GM19328 (cell line): ENCODE measurements around the gene VSIG10L2.

ENCODE experiments used
- ATAC-seq: cut with Tn5 transposase; IDR thresholded peaks from one replicate; pipeline ENCODE4 v1.9.1; 2021; ENCODE audit warnings: mild to moderate bottlenecking, moderate library complexity; ENCODE audit not compliant: unreplicated experiment

Gene VSIG10L2

DNA sequence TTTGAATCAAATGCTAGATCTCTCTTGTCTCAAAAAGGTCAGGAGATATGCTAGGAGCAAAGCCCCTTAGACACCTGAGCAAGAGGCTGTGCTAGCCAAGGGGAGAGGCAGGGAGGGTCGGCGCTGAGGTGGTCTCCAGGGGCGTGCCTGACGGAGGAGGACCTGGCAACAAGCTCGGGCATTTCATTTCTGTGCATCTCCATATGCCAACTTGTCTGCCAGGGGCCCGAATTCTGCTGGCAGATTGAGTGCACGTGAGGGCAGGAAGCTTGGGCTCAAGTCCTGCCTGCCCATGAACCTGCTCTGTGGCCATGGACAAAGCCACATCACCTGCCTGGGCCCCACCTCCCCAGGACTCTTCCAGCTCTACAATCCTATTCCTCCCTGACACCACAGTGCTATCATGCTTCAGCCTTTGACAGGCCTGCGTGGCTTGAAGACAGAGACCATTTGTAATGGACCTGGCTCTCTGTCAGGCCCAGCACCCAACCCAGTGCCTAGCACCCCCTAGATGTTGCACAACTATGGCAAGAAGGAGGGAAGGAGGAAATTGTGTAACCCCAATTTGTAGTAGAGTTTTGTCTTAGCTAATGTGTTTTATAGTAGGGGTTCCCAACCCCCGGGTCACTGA, 16.3 kb upstream of the VSIG10L2 start:
- ATAC-seq: no peak

DNA sequence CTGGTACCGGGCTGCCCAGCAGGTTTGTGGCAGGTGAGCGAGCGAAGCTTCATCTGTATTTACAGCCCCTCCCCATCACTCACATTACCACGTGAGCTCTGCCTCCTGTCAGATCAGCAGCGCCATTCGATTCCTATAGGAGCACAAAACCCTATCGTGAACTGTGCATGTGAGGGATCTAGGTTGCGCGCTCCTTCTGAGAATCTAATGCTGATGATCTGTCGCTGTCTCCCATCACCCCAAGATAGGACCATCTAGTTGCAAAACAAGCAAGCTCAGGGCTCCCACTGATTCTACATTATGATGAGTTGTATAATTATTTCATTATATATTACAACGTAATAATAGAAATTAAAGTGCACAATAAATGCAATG, 15.8 kb upstream of the VSIG10L2 start:
- ATAC-seq: no peak

DNA sequence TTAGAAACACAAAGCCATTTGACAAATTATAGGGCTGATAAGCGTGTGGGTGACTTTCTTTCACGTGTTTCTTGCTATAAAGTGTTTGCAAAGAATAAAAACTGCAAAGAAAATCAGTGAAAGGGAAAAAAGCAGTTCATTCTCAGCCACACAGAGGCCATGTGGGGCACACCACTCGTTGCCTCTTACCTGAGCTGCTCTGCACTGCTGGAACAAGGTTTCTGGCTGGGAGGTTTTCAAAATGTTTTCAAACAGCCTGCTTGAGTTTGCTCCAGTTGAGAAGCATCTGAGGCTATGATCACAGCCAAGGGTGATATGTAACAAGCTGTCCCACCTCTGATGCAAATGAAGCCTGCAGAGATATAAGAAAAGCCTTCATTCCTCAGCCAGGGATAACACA, 14.7 kb upstream of the VSIG10L2 start:
- ATAC-seq: no peak

DNA sequence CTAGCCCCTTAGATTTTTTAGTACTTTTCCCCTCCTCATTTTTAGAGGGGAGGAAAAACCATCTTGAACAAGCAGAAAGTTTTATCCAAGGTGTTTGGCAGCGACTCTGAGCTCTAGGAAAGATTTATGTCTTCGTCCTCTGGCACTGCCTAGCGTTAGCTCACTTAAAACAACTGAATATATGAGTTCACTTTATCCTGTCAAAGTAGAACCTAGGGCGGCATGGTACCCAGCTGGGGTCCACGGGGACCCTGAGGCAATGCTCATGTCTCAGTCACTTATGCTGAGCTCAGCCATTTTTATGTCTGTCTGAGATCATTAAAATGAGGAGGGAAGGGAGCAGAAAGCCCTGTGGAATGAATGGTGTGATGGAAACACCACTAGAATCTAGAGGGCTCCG, 14.2 kb upstream of the VSIG10L2 start:
- ATAC-seq: no peak

DNA sequence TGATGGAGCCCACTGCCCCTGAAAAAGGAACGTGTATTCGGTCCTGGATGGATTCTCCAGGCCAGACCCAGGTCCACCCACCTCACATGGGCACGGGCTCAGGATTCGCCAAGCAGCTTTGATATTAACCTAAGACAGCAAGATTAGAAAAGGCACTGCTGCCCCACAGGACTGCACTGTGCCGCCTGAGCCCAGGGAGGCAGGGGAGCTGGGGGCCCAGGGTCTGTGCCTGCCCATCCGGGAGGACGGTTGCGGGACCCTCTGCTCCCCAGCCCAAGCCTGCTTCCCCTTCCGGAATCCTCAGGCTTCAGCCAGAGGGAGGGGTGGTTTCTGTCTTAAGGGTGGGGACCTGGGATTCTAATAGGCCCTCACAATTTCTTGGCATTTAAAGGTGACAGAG, 13.5 kb upstream of the VSIG10L2 start:
- no peak for ATAC-seq

DNA sequence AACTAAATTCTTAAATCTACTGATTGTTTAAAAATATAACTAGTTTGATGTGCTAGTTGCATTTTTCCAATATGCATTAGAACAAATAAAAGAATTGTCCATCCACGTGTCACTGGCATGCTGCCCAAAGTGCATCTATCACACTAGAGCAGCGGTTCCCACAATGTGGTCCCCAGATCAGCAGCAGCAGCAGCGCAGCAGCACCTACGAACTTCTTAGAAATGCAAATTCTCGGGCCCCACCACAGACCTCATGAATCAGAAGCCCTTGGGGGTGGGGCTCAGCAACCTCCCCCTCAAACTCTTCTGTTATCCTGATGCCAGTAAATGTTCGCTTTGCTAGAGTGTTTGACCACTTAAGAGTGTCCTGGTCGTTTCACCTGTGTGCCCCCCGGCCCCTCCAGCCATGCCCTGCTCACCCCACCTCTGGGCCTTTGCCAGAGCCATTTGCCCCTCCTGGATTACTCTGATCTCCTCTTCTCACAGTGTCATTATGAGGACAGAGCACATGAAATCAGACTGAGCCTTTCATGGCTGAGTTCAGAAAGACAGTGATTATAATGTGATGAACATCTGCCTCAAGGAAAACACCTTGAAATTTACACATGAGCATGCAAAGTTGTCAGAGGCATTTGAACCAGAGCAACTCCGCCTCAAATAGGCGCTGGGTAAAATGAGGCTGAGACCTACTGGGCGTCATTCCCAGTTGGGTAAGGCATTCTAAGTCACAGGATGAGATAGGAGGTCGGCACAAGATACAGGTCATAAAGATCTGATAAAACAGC, 12.6 kb upstream of the VSIG10L2 start:
- ATAC-seq: no peak

DNA sequence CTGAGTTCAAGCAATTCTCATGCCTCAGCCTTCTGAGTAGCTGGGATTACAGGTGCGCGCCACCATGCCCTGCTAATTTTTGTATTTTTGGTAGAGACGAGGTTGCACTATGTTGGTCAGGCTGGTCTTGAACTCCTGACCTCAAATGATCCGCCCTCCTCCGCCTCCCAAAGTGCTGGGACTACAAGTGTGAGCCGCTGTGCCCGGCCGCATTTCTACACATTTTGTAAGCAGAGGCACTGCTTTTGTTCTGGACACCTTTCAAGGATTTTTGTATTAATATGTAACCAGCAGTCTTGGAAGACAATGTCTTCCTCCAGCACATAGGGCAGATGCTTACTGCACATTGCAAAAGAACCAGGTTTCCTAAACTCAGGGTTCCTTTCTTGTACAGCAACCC, 11.4 kb upstream of the VSIG10L2 start:
- no peak for ATAC-seq

DNA sequence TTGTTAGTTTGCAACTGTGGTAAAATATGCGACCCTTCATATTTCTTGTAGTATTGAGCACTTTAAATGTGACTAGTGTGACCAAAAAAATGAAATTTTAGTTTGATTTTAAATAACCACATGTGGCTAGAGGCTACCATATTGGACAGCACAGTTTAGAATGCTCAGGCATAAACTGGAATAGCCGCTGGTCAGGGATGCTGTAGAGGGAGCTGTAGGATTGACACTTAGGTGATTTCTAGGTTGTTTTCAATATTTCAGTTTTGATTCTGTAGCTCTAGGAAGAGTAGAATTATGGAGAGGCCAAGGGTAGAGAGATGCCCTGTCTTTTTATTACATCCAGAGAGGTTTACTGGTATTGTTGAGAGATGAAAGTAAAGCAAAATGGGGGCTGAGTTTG, 10.8 kb upstream of the VSIG10L2 start:
- ATAC-seq: no peak

DNA sequence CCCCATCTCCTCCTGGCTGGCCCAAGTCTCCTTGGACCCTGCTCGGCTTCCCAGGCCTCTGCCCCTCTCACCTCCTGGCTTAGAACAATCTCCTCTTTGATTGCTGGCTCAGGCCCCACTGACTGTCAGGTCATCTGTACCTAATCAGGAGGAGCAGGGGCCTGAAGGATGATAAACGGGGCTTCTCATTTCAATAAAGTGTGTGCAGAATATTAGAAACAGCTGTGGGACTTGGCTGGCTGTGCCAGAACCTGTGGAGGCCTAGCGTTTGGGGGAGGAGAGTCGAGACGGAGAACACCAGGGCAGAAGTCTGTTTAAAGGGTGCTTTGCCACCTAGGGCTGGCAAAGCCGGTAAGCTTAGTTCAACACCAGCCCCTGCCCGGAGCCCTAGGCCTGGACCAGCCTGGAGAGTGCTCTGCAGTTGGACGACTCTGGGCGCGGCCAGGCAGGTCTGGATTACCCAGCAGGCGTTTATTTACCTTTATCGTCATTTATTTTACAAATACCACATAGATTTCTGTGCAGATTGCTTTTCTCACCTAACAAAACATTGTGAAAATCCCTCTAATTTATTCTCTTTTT, 10.1 kb upstream of the VSIG10L2 start:
- no peak for ATAC-seq

DNA sequence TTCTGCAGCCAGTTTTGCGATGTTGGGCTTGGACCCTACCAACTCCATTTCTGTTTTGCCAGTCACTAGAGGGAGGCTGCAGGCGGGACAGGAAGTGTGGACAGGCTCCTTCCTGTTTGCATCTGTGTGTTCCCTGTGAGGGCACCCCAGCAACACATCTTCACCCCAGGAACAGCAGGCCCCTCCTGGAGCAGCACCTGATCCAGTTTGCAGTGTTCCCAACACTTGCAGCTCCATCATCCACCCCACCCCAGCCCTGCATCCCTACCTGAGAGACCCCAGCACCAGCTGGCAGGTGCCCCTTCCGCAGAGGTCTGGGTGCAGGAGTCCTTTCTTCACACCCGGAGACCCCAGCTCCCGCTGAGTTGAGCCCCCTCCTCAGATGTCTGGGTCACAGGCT, 7.4 kb upstream of the VSIG10L2 start:
- no peak for ATAC-seq

DNA sequence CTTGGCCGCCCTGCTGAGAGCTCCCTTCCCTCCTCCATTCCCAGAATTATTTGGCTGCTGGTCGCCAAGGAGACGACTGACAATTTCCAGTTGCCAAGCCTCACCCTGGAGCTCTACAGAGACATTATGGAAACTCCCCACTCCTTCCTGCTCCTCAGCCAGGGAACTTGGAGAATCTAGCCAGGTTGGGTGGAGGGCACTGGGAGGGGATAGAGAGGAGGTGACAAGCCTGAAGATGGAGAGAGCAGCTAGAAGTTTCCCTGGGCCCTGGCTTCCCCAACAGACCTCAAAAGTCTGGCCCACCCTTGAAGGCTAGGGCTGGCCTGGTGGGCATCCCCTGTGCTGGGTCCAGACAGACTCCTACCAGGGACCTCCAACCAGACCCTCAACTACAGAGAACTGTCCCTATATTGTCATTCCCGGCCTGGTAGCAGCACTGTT, 6.7 kb upstream of the VSIG10L2 start:
- no peak for ATAC-seq

DNA sequence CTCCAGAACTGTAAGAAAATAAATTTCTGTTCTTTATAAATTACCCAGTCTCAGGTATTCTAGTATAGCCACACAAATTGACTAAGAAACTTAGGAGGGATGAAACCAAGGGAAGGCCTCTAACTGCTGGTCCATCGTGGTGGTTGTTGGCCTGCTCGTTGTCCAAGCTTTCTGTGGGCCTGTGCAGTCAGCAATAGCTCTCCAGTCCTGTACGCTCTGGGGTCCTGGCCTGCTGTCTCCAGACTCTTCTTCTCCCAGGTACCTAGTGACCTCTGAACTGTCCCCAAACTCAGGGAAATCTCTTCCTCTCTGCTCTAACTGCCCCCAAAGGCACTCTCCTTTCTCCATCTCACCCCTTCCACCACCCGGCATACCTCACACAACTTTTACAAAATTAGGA, 5.7 kb upstream of the VSIG10L2 start:
- ATAC-seq: no peak

DNA sequence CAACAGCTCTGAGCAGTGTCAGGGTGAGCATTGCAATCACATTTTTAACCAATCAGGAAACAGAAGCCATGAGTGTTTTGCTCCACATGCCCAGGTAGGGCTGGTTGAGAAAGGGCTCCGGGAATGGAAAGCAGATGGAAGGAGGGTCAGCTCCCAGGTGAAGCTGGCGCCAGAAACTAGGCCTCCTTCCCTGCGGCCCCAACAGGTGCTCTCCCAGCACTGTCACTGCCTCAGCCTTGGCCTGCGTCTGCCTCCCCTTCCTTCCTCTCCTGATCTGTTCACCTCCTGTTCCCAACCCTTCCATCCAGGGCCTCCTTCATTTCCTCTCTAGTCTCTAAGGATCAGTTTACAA, 4.6 kb upstream of the VSIG10L2 start:
- no peak for ATAC-seq

DNA sequence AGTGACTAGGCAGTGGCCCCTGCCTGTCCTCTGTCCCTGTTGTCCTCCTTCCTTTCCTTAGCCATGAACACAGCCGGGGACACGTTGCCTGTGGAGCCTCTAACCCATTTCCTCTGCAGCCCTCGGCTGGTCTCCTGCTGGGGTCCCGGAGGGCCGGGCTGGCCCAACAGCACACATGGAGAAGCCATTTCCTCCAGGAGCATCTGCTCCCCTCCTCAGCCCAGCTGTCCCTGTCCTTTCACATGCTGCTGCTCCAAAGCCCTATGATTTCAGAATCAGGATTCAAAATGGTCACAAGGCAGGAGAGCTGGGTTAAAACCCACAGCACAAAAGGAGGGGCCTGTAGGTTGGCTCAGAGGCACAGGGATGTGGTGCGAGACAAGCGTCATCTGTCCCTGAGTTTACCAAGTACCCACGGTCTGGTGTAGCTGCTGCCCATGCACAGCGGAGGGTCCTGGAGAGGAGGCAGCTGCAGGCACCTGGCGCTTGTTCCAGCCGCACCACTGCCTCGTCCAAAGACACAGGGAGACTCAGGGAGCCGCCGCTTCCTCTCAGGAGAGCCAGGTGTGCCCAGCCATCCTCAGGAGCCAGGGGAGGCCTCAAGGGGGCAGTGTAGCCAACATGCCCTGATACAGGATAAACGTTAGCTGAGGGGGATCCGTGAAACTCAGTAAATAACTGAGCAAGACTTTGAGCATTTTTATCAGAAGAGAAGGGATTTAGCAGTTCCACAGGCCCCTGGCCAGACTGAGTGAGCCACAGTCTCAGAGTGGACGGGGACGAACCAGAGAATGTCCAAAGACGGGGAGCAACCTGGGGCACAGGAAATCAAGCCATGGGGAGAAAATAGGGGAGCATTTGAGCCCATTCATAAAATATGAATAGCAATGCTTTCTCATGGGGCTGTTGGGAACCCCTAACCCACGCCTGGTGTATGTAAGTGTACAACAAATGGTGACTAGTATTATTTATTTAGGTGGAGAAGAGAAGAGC, 3.9 kb upstream of the VSIG10L2 start:
- ATAC-seq: no peak

DNA sequence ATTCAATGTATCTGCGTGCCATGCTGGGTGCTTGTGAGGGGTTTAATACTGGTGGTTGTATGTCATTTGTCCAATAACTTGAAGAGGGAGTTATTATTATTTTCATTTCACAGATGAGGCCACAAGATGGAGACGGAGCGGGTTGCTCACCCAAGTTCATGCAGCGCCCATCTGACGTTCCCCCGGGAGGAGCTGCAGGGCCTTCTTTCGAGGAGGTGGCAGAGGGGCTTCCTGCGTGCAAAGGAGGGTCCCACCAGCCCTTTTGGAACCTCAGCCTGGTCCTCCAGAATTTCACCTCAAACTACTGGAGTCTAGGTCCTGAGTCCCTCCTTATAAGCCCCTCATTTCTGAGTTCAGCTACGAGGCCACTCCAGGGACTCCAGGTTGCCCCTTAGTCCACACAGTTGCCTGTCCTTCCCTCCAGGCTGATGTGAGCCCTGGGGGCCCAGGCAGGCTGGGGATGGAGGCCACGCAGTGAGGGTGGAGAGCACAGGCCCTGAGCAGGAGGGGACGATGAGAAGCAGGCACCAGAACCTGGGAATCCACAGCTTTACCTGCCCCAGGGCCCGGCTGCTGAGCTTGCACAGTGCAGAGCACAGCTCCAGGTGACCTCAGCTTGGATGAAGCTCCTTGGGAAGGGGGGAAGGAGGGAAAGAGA, 2.9 kb upstream of the VSIG10L2 start:
- ATAC-seq: no peak

DNA sequence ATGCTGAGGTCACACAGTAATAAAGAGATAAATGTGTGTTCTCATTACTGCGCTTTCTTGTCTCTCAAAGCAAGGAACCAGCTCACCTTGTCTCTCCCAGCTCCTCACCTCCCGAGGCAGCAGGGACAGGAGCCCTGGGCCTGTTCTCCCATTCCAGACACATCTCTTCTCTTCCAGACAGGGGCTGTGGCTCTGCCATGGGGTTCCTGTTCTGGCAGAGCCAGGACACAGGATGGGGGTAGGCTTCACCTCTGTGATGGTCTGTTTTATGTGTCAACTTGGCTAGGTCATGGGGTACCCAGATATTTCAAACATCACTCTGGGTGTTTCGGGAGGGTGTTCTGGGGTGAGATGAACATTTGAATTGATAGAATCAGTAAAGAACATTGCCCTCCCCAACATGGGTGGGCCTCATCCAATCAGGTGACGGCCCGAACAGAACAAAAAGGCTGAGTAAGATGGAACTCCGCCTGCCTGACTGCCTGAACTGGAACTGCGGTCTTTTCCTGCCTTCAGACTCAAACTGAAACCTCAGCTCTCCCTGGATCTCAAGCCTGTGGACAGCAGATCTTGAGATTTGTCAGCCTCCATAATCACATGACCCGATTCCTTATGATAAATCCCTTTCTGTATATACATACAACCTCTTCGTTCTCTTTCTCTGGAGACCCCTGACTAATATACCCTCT, 2.0 kb upstream of the VSIG10L2 start:
- no peak for ATAC-seq

DNA sequence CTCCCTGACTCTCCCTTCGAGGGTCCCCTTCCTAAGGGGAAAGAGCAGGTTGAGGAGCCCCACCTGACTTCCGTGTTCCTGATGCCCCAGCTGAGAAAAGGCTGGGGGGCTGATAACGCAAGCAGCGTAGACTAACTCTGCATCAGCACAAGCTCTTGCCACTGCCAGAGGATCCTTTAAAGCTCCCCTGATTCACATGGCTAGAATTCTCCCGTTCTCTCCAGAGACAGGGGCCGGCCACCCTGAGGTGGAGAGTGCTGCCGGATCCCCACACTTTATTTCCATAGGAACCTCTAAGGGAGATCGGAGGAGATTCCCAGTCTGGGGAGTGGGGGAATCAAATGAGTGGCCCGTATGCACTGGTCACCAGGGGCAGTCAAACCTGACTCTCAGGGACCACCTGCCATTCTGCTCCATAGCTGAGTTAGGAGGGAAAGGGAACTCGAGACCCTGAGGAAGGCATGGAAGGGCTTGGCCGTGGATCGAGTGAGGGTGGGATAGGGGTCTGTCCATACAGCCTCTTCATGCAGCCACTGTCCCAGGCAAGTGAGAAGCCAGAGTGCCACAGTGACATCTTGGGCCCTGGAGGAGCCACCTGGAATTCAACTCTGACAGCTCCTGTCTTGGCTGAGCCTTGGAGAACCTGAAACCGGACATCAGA, 1.4 kb upstream of the VSIG10L2 start:
- no peak for ATAC-seq

DNA sequence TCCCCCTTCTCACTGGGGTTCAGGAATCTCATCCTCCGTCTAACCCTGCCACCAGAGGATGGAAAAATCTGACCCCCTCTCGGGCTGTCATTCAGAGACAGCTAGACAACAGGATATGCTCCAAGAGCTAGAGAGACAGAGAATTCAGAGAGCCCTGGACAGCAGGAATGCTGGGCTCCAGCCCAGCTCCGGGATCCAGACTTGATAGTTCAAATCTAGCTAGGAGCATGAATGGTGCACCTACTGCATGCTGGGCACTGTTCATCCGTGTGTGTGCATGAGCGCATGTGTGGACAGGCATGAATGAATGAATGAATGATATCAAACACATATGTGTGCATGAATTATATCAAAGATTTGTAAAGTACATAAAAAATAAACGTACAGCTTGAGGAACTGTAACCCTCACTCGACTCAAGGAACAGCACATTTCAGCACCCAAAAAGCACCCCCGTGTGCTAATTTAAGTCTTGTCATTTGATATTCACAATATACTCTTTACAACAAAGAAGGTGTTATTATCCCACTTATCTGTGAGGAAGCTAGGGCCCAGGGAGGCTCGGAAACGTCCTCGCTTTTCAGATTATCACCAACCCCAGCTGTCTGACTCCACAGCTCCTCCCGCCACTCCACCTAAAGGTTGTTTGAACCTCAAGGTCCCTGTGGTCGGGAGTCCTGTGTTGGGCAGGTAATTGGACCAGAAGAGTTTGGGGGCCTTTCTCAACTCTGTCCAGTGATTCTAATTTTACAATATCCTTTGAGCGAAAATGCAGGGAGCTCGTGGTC, 640 bp upstream of the VSIG10L2 start:
- no peak for ATAC-seq
